ENCODE data around the gene DEAF1.

Gene DEAF1

GRCh38 chr11:620935-621814, 73.8 kb downstream of the DEAF1 start:
- DNase-seq = no peak

GRCh38 chr11:620201-620600, 74.8 kb downstream of the DEAF1 start:
- DNase-seq = no peak

- DNase-seq = no peak
These were observed 75.4 kb downstream of the DEAF1 start for GRCh38 chr11:619628-620050.

- DNase-seq = no peak
These were observed 76.0 kb downstream of the DEAF1 start for GRCh38 chr11:618856-619627.

- DNase-seq = no peak
These were observed 76.9 kb downstream of the DEAF1 start for GRCh38 chr11:617912-618682.

GRCh38 chr11:617199-617911, 77.7 kb downstream of the DEAF1 start:
- no peak for DNase-seq

- DNase-seq = no peak
These were observed 78.5 kb downstream of the DEAF1 start for GRCh38 chr11:616320-617198.

GRCh38 chr11:615504-616319, 79.3 kb downstream of the DEAF1 start, which contains the start of gene IRF7:
Gene IRF7, minus strand, starts transcription at chr11:615950. Its CDS starts 586 bp downstream, at chr11:615364.
- DNase-seq = peak; percentile 65

- DNase-seq = no peak
These were observed 80.2 kb downstream of the DEAF1 start for GRCh38 chr11:614623-615503.

- DNase-seq = no peak
These were observed 80.9 kb downstream of the DEAF1 start for GRCh38 chr11:614021-614622.

- no peak for DNase-seq
These were observed 81.6 kb downstream of the DEAF1 start for GRCh38 chr11:613369-613968.

GRCh38 chr11:612961-613300, 82.1 kb downstream of the DEAF1 start:
- no peak for DNase-seq

GRCh38 chr11:612201-612960, 82.6 kb downstream of the DEAF1 start:
- no peak for DNase-seq

- no peak for DNase-seq
These were observed 83.7 kb downstream of the DEAF1 start for GRCh38 chr11:611001-611996.

GRCh38 chr11:610146-610801, 84.7 kb downstream of the DEAF1 start:
- DNase-seq = no peak

GRCh38 chr11:609341-609811, 85.6 kb downstream of the DEAF1 start:
- no peak for DNase-seq

Data from NCI-H1092 (cell line).